Neural cell (in vitro differentiated cells): Measurements from ENCODE around the gene WNT6. TPM values are rescaled to one million over a fixed set of nuclear protein-coding genes. Genes with fewer than 3 reads are reported as not detected.

Source experiments
- H2AFZ ChIP-seq: fragments of 200-600, 300-800 bp; sonication (generic), shearing (Covaris generic); 2 replicates; pipeline ENCODE4 v1.6.0; 2014; ENCODE audit warnings: low read depth, mild to moderate bottlenecking, antibody characterized with exemption, low read length, moderate library complexity
- H3F3A ChIP-seq: fragments of 200-600 bp; shearing (Covaris generic); 2 replicates; pipeline ENCODE4 v1.6.1; 2016; ENCODE audit warnings: mild to moderate bottlenecking, moderate library complexity, mixed read lengths, antibody characterized with exemption, low read length; ENCODE audit not compliant: insufficient read depth, poor library complexity, severe bottlenecking
- H3K27ac ChIP-seq: fragments of 200-600, 300-800 bp; sonication (generic), shearing (Covaris generic); 2 replicates; pipeline ENCODE4 v1.5.1; 2014; ENCODE audit warnings: mild to moderate bottlenecking, low read length, moderate library complexity
- H3K27me3 ChIP-seq: fragments of 300-800, 200-600 bp; sonication (generic), shearing (Covaris generic); 2 replicates; pipeline ENCODE4 v1.6.0; 2014; ENCODE audit warnings: mild to moderate bottlenecking, low read depth, low read length, moderate library complexity; ENCODE audit not compliant: insufficient read depth
- H3K36me3 ChIP-seq: fragments of 300-800, 200-600 bp; sonication (generic), shearing (Covaris generic); 2 replicates; pipeline ENCODE4 v1.5.1; 2014; ENCODE audit warnings: mild to moderate bottlenecking, antibody characterized with exemption, low read length, moderate library complexity; ENCODE audit not compliant: insufficient read depth
- H3K4me2 ChIP-seq: fragments of 300-800, 200-600 bp; sonication (generic), shearing (Covaris generic); 2 replicates; pipeline ENCODE4 v1.6.0; 2014; ENCODE audit warnings: mild to moderate bottlenecking, low read length
- H3K4me3 ChIP-seq: fragments of 300-800, 200-600 bp; sonication (generic), shearing (Covaris generic); 2 replicates; pipeline ENCODE4 v1.5.1; 2014; ENCODE audit warnings: mild to moderate bottlenecking, low read length, moderate library complexity
- H3K79me2 ChIP-seq: fragments of 200-600 bp; shearing (Covaris generic); replicated peaks from 2 replicates; pipeline ENCODE4 v1.6.0; 2014; ENCODE audit warnings: mild to moderate bottlenecking, low read length, moderate library complexity; ENCODE audit not compliant: insufficient read depth
- H3K9ac ChIP-seq: fragments of 300-800, 200-600 bp; sonication (generic), shearing (Covaris generic); 2 replicates; pipeline ENCODE4 v1.6.1; 2016; ENCODE audit warnings: mild to moderate bottlenecking, low read length, mixed read lengths
- H3K9me2 ChIP-seq: fragments of 200-600 bp; shearing (Covaris generic); 2 replicates; pipeline ENCODE4 v1.6.1; 2016; ENCODE audit warnings: mild to moderate bottlenecking, low read length, mixed read lengths; ENCODE audit not compliant: insufficient read depth
- H3K9me3 ChIP-seq: fragments of 200-600, 300-800 bp; sonication (generic), shearing (Covaris generic); 2 replicates; pipeline ENCODE4 v1.6.1; 2016; ENCODE audit warnings: mild to moderate bottlenecking, mixed run types, low read length, moderate library complexity, mixed read lengths
- H4K20me1 ChIP-seq: fragments of 200-600 bp; shearing (Covaris generic); 2 replicates; pipeline ENCODE4 v1.6.1; 2016; ENCODE audit warnings: mild to moderate bottlenecking, mixed run types; ENCODE audit not compliant: insufficient read depth
- EP300 ChIP-seq: fragments of 450-650 bp; conservative IDR thresholded peaks from 2 replicates; pipeline ENCODE4 v1.6.1; 2014; ENCODE audit warnings: antibody characterized with exemption, mild to moderate bottlenecking, moderate library complexity; ENCODE audit not compliant: poor library complexity, severe bottlenecking
- EZH2 ChIP-seq: fragments of 200-600, 300-800 bp; shearing (Covaris generic), sonication (generic); IDR thresholded peaks from 2 replicates; pipeline ENCODE4 v1.6.1; 2014; ENCODE audit warnings: antibody characterized with exemption, low read length, borderline replicate concordance, mild to moderate bottlenecking; ENCODE audit not compliant: insufficient read depth, poor library complexity, severe bottlenecking
- MXI1 ChIP-seq: fragments of 450-650 bp; conservative IDR thresholded peaks from 2 replicates; pipeline ENCODE4 v1.6.1; 2014; ENCODE audit warnings: antibody characterized with exemption, mild to moderate bottlenecking; ENCODE audit not compliant: poor library complexity, severe bottlenecking
- POLR2AphosphoS5 ChIP-seq: IDR thresholded peaks from 2 replicates; pipeline ENCODE4 v1.6.1; 2012
- RAD21 ChIP-seq: fragments of 450-650 bp; conservative IDR thresholded peaks from 2 replicates; pipeline ENCODE4 v1.6.1; 2014; ENCODE audit warnings: antibody characterized with exemption, mild to moderate bottlenecking, moderate library complexity
- SMC3 ChIP-seq: fragments of 450-650 bp; conservative IDR thresholded peaks from 2 replicates; pipeline ENCODE4 v1.6.1; 2014; ENCODE audit warnings: antibody characterized with exemption, mild to moderate bottlenecking, moderate library complexity; ENCODE audit not compliant: poor library complexity
- TAF1 ChIP-seq: IDR thresholded peaks from 2 replicates; pipeline ENCODE4 v1.6.1; 2012; ENCODE audit warnings: low read depth
- polyA plus RNA-seq: library from polyadenylated mRNA; depleted of rRNA; stranded (reverse); fragments of >200 nt; gene quantifications from 2 replicates; pipeline ENCODE4 v1.2.3, GENCODE V29; 2014
- TF ChIP-seq, protein P1 (sequence below): fragments of 450-650 bp; IDR thresholded peaks from 2 replicates; pipeline ENCODE4 v1.5.1; 2014; ENCODE audit warnings: antibody characterized with exemption, mild to moderate bottlenecking, moderate library complexity; ENCODE audit not compliant: poor library complexity, severe bottlenecking
- TF ChIP-seq, protein P2 (sequence below): IDR thresholded peaks from 2 replicates; pipeline ENCODE4 v1.6.1; 2012; ENCODE audit warnings: borderline replicate concordance

WNT6 gene
- polyA plus RNA-seq, 1 donor from 2014 or later: not detected

DNA sequence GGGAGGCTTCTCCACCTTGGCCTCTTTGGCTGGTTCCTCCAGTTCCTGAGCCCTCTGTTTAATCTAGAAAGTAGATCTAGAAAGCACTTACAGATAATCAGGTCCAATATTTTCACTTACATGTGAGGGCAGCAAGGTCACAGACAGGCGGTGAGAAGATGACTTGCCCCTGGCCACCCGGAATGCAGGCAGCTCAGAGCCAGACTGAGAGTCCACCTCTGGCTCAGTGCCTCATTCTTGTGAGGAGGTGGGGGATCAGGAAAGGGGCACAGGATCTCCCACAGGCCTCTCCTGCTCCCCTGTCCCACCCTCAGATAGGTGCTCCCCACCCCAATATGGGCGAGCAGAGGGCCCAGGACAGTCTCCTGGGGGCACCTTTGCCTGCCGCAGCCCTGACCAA is 5.8 kb downstream of the WNT6 start:
- no peaks in the 10 kb centered on the region for H3K9me3 ChIP-seq
- H2AFZ ChIP-seq: no peak overlapping the region
- no peak overlapping the region for H3K4me2 ChIP-seq
- H3K9ac ChIP-seq: no peak overlapping the region
- no peak overlapping the region for H3K4me3 ChIP-seq
- no peak overlapping the region for H3K27ac ChIP-seq
- no peaks in the 10 kb centered on the region for H3F3A ChIP-seq
- no peaks in the 10 kb centered on the region for H3K9me2 ChIP-seq
- no peaks in the 10 kb centered on the region for H3K79me2 ChIP-seq
- peaks cover 79% of the 10 kb centered on the region for H3K27me3 ChIP-seq
- no peaks in the 10 kb centered on the region for H4K20me1 ChIP-seq
- no peak for TF ChIP-seq POLR2AphosphoS5
- no peak for TF ChIP-seq RAD21
- H3K36me3 ChIP-seq: no peaks in the 10 kb centered on the region

DNA sequence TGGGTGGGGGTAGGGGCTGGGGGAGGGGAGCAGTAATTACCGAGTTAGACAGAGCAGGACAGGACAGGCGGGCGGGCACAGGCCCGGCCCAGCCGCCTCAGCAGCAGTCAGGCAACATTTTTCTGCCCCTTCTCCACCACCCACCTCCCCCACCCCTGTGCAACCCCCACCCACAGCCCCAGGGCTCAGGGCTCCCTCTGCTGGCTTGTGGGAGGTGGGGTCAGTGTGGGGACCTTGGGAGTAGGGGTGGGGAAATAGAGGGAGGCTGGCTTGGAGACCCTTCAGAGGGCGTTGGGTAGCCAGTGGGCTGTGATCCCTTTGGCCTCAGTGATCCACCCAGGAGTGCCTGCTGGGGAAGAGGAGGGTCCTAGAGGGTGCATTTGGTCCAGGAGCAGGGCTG is 6.4 kb downstream of the WNT6 start:
- H3K27me3 ChIP-seq: peaks cover 79% of the 10 kb centered on the region
- no peaks in the 10 kb centered on the region for H3K9me2 ChIP-seq
- H2AFZ ChIP-seq: no peak overlapping the region
- no peak overlapping the region for H3K4me3 ChIP-seq
- no peaks in the 10 kb centered on the region for H3K36me3 ChIP-seq
- no peak overlapping the region for H3K4me2 ChIP-seq
- no peaks in the 10 kb centered on the region for H3F3A ChIP-seq
- no peak overlapping the region for H3K9ac ChIP-seq
- TF ChIP-seq EP300 (no peak), EZH2 (no peak)
- TF ChIP-seq, protein P1, sequence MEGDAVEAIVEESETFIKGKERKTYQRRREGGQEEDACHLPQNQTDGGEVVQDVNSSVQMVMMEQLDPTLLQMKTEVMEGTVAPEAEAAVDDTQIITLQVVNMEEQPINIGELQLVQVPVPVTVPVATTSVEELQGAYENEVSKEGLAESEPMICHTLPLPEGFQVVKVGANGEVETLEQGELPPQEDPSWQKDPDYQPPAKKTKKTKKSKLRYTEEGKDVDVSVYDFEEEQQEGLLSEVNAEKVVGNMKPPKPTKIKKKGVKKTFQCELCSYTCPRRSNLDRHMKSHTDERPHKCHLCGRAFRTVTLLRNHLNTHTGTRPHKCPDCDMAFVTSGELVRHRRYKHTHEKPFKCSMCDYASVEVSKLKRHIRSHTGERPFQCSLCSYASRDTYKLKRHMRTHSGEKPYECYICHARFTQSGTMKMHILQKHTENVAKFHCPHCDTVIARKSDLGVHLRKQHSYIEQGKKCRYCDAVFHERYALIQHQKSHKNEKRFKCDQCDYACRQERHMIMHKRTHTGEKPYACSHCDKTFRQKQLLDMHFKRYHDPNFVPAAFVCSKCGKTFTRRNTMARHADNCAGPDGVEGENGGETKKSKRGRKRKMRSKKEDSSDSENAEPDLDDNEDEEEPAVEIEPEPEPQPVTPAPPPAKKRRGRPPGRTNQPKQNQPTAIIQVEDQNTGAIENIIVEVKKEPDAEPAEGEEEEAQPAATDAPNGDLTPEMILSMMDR: no peak
- no peaks in the 10 kb centered on the region for H3K79me2 ChIP-seq
- H3K27ac ChIP-seq: no peak overlapping the region
- H3K9me3 ChIP-seq: no peaks in the 10 kb centered on the region
- H4K20me1 ChIP-seq: no peaks in the 10 kb centered on the region

DNA sequence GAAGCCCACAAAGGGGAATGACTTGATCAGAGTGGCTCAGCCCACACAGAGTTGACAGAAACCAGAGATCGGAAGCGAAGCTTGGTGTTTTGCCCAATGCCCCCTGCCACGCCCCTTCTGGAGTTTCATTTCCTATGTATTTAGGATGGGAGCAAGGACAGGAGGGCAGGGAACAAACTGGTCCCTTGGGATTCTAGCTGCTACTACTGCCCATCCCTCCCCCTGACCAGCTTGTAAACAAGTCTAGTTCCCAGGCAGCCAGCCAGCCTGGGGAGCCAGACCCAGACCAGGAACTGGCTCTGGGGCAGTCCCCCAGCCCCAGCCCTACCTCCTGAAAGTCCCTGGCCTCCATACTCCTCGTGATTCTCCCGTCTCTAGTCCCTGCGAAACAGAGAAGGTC is 8.3 kb downstream of the WNT6 start:
- TF ChIP-seq TAF1 (no peak), EZH2 (no peak), RAD21 (no peak), POLR2AphosphoS5 (no peak), EP300 (no peak), MXI1 (no peak), SMC3 (no peak)
- TF ChIP-seq, protein P2, sequence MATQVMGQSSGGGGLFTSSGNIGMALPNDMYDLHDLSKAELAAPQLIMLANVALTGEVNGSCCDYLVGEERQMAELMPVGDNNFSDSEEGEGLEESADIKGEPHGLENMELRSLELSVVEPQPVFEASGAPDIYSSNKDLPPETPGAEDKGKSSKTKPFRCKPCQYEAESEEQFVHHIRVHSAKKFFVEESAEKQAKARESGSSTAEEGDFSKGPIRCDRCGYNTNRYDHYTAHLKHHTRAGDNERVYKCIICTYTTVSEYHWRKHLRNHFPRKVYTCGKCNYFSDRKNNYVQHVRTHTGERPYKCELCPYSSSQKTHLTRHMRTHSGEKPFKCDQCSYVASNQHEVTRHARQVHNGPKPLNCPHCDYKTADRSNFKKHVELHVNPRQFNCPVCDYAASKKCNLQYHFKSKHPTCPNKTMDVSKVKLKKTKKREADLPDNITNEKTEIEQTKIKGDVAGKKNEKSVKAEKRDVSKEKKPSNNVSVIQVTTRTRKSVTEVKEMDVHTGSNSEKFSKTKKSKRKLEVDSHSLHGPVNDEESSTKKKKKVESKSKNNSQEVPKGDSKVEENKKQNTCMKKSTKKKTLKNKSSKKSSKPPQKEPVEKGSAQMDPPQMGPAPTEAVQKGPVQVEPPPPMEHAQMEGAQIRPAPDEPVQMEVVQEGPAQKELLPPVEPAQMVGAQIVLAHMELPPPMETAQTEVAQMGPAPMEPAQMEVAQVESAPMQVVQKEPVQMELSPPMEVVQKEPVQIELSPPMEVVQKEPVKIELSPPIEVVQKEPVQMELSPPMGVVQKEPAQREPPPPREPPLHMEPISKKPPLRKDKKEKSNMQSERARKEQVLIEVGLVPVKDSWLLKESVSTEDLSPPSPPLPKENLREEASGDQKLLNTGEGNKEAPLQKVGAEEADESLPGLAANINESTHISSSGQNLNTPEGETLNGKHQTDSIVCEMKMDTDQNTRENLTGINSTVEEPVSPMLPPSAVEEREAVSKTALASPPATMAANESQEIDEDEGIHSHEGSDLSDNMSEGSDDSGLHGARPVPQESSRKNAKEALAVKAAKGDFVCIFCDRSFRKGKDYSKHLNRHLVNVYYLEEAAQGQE: no peak
- TF ChIP-seq, protein P1: no peak
- H3K27me3 ChIP-seq: peaks cover 79% of the 10 kb centered on the region
- H3K36me3 ChIP-seq: no peaks in the 10 kb centered on the region
- H4K20me1 ChIP-seq: no peaks in the 10 kb centered on the region
- no peak overlapping the region for H3K4me3 ChIP-seq
- no peaks in the 10 kb centered on the region for H3K79me2 ChIP-seq
- H3F3A ChIP-seq: no peaks in the 10 kb centered on the region
- no peak overlapping the region for H3K9ac ChIP-seq
- H2AFZ ChIP-seq: no peak overlapping the region
- no peaks in the 10 kb centered on the region for H3K9me3 ChIP-seq
- no peaks in the 10 kb centered on the region for H3K9me2 ChIP-seq
- H3K27ac ChIP-seq: no peak overlapping the region
- H3K4me2 ChIP-seq: no peak overlapping the region
